Activated T-helper 1 cell treated with anti-CD3 and anti-CD28 coated beads, Interleukin-12 subunit alpha, Interleukin-12 subunit beta, Interleukin-2, Interleukin-4 antibody, amounts not matched to agents 30 ng/mL and 10 ng/mL and 1 ng/mL, durations not matched to agents 14 hours and 24 hours and 36 hours (primary cell): ENCODE results near the gene TNS4. TPM values are rescaled to one million over a fixed set of nuclear protein-coding genes. Genes with fewer than 3 reads are reported as not detected.

Experiments used
- DNase-seq: peaks from one replicate; pipeline ENCODE4 v3.0.0; 2021; ENCODE audit warnings: low spot score
- H3K27ac Mint-ChIP-seq: one replicate; pipeline ENCODE4 v1.8.0; 2021; ENCODE audit warnings: mild to moderate bottlenecking, mixed read lengths
- H3K27me3 Mint-ChIP-seq: one replicate; pipeline ENCODE4 v1.8.0; 2022; ENCODE audit warnings: mild to moderate bottlenecking, moderate library complexity, mixed read lengths; ENCODE audit not compliant: insufficient read depth
- H3K36me3 Mint-ChIP-seq: one replicate; pipeline ENCODE4 v1.8.0; 2021; ENCODE audit warnings: low read depth, mixed read lengths
- H3K4me1 Mint-ChIP-seq: one replicate; pipeline ENCODE4 v1.8.0; 2021; ENCODE audit warnings: low read depth, mixed read lengths
- H3K4me3 Mint-ChIP-seq: one replicate; pipeline ENCODE4 v1.8.0; 2021; ENCODE audit warnings: mild to moderate bottlenecking, moderate library complexity, mixed read lengths
- H3K9me3 Mint-ChIP-seq: one replicate; pipeline ENCODE4 v1.8.0; 2021; ENCODE audit warnings: mixed read lengths
- intact Hi-C: fragments of 100-400 bp; cut with micrococcal nuclease; formaldehyde crosslinking; loops from one replicate; pipeline ENCODE4 v1.15.1; 2024
- total RNA-seq: library from RNA; stranded (reverse); gene quantifications from 2 replicates; pipeline ENCODE4 v1.2.3, GENCODE V29; 2022

TNS4 gene
- total RNA-seq, 1 donor from 2014 or later, result 14.5 TPM

DNA sequence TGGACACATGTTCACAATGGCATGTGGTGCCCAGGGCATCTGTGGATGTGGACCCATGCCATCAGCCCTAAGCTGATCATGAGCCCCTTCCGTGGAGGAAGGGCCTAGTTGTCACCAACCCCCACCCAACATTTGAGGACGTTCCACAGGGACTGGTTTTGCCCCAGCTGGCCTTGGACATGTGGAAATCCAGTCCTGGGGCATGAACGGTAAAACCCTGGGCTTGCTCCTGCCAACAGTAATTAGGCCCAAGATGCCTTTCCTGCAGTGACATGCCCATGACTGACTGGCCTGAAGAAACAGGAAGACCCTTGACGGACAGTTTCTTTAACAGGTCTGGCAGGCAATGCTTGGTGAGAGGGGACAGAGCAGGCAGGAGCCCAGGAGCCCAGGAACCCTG is 7.7 kb downstream of the TNS4 start:
- Mint-ChIP-seq H3K36me3 (peaks cover 4% of the 10 kb centered on the region), H3K4me3 (no peak overlapping the region), H3K27ac (no peak overlapping the region), H3K4me1 (peaks cover 51% of the 10 kb centered on the region), H3K9me3 (no peaks in the 10 kb centered on the region), H3K27me3 (no peaks in the 10 kb centered on the region)
- no peak for DNase-seq
- intact Hi-C loops, result no loop called here

GRCh38 chr17:40491486-40491885 is 9.9 kb downstream of the TNS4 start:
- H3K9me3 Mint-ChIP-seq, result no peaks in the 10 kb centered on the region
- peak overlapping the region; percentile 46 for H3K27ac Mint-ChIP-seq
- H3K4me1 Mint-ChIP-seq, result peaks cover 57% of the 10 kb centered on the region
- peaks cover 1% of the 10 kb centered on the region for H3K36me3 Mint-ChIP-seq
- DNase-seq, result no peak
- peak overlapping the region; percentile 47 for H3K4me3 Mint-ChIP-seq
- intact Hi-C loops, result no loop called here
- no peaks in the 10 kb centered on the region for H3K27me3 Mint-ChIP-seq

DNA sequence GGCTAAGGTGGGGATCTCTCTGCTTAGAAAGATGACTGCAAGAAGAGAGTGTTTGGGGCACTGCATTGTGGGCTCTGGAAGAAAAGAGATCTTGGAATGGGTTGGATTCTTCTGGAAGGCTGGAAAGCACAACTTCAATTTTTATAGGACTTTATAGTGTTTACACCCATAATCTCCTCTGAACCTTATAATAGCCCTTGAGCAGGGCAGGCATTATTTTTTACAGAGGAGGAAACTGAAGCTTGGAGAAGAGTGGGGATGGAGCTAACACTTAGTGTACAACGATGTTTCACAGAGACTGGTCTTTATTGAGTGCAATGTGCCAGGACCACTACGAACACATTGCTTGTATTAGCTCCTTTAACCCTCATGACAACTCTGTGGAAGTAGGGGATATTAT is 10.4 kb downstream of the TNS4 start:
- H3K9me3 Mint-ChIP-seq, result no peaks in the 10 kb centered on the region
- DNase-seq, result no peak
- peaks cover 1% of the 10 kb centered on the region for H3K36me3 Mint-ChIP-seq
- H3K4me1 Mint-ChIP-seq, result peaks cover 62% of the 10 kb centered on the region
- H3K4me3 Mint-ChIP-seq, result peak overlapping the region; percentile 35
- H3K27ac Mint-ChIP-seq, result peak overlapping the region; percentile 46
- no peaks in the 10 kb centered on the region for H3K27me3 Mint-ChIP-seq
- intact Hi-C loops, result no loop called here

- no peak for DNase-seq
- Mint-ChIP-seq H3K9me3 (no peaks in the 10 kb centered on the region), H3K4me3 (peak overlapping the region; percentile 52), H3K27ac (peak overlapping the region; percentile 46), H3K27me3 (no peaks in the 10 kb centered on the region), H3K4me1 (peaks cover 68% of the 10 kb centered on the region), H3K36me3 (peaks cover 3% of the 10 kb centered on the region)
- intact Hi-C loops, result no loop called here
Measured at GRCh38 chr17:40490289-40490853, 11.1 kb downstream of the TNS4 start.

GRCh38 chr17:40487371-40488020 is 13.9 kb downstream of the TNS4 start:
- intact Hi-C loops, result no loop called here
- no peaks in the 10 kb centered on the region for H3K9me3 Mint-ChIP-seq
- H3K36me3 Mint-ChIP-seq, result peaks cover 2% of the 10 kb centered on the region
- H3K4me1 Mint-ChIP-seq, result peaks cover 91% of the 10 kb centered on the region
- H3K27me3 Mint-ChIP-seq, result no peaks in the 10 kb centered on the region
- peak overlapping the region; percentile 81 for H3K27ac Mint-ChIP-seq
- no peak for DNase-seq
- no peak overlapping the region for H3K4me3 Mint-ChIP-seq

DNA sequence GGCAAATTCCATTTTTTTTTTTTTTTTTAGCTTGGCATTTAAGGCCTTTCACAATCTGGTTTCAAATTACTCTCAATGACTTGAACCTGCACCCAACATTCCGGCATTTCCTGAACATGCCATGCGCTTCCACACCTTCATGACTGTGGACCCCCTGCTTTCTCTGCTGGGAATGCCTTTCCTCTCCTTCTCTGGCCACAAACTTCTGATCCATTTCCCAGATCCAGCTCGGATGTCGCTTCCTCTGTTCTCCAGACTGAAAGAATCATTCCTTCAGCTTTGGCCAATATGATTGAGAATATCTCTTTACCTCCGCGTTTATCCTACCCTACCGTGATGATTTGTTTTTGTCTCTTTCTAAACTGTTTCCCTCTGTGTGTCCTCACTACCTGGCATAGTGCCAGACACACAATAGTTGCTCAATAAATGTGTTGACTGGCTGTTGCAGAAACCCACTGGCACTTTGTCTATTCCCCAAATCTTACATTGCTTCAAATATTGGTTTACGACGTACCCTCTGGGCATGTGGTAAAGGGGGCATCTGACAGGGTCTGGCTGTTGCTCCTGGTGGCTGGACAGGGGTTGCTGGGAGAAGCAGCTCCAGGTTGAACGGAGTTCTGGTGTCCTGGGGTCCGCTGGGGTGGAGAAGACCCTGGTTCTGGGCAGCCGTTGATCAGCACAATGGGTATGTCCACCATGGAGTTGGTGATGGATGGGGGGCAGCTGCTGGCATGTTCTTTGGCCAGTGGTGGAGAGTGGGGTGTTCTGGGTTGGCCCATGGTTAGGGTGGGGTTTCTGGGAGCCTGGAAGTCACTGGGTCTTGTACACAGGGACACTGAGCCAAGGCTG is 14.7 kb downstream of the TNS4 start:
- Mint-ChIP-seq H3K4me3 (peak overlapping the region; percentile 44), H3K9me3 (no peaks in the 10 kb centered on the region), H3K36me3 (peaks cover 2% of the 10 kb centered on the region), H3K4me1 (peaks cover 95% of the 10 kb centered on the region), H3K27me3 (no peaks in the 10 kb centered on the region), H3K27ac (peak overlapping the region; percentile 81)
- DNase-seq, result no peak
- intact Hi-C loops, result no loop called here

GRCh38 chr17:40485851-40486521 is 15.4 kb downstream of the TNS4 start:
- Mint-ChIP-seq H3K27me3 (no peaks in the 10 kb centered on the region), H3K36me3 (peaks cover 4% of the 10 kb centered on the region), H3K9me3 (no peaks in the 10 kb centered on the region), H3K27ac (peak overlapping the region; percentile 81), H3K4me3 (peak overlapping the region; percentile 44), H3K4me1 (peaks cover 95% of the 10 kb centered on the region)
- intact Hi-C loops, result no loop called here
- no peak for DNase-seq

DNA sequence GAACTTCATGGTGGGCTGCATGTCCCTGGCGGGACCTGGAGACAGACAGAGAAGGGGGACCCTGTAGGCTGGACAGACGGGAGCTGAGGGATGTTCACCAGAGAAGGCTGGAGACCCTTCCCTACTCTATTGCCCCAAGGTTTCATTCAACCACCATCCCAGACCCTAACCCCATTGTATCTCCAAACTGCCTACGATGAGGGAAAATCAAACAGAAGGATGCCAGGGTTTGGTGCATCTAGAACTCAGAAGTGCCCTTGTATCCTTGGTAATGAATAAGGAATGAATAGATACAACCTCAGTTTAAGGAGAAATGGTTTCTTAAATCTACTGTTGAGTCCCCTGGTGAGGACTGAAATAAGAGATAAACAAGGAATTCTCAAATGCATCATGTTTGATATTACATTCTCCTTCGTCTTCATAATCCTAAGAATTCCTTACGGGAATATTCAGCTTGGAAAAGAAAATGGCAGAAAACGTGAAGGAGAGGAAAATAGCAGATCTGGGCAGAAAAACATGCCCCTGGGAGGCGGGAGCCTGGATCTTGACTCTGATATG is 16.4 kb downstream of the TNS4 start:
- Mint-ChIP-seq H3K27me3 (no peaks in the 10 kb centered on the region), H3K4me1 (peaks cover 95% of the 10 kb centered on the region), H3K9me3 (no peaks in the 10 kb centered on the region), H3K36me3 (peaks cover 10% of the 10 kb centered on the region), H3K4me3 (no peak overlapping the region), H3K27ac (peak overlapping the region; percentile 81)
- DNase-seq, result no peak
- intact Hi-C loops, result no loop called here

DNA sequence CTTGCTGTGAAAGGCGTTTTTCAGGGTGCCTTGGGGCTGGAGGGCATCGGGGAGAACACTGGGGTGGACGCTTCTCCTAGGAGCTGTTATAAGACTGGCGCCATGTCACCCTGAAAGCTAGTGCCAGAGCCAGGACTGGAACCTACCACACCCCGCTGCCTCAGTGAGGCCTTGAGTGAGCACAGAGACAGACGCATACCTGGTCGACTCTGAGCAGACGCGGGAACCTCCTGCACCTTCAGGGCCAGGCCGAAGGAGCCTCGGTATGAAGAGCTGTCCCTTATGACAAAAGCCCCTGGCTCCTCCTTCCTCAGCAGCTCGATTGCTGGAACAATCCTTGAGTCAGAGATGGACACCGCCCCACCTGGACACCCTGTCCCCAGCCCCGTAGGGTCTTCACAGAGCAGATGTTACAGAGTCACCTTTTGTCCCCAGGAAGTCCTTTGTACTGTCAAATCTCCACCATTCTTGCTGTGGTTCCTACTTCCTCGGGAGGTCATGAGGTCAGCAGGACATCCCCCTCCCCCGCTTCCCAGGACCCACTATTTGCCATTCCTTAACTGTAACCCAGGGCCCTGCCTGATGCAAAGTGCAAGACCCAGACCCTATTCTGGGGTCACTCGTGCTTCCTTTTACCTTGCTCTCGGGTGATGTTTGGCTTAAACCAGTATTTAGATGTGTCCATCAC is 17.0 kb downstream of the TNS4 start:
- no peaks in the 10 kb centered on the region for H3K9me3 Mint-ChIP-seq

DNA sequence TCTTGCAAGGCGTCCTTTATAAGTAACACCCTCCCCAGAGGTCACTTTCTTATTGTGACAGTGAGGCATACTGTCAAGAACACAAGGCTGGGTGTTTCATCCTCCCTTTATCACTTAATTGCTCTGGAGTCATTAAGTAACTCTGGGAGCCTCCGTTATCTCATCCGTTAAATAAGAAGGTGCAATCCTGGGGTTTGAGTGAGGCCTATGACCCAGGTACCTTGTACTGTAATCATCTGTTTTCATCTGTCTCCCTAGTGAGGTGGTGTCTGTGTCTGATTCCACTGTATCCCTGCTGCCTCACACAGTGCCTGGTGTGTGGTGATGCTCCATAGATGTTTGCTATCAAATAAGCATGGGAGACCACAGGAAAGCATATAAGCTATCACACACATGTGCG is 17.7 kb downstream of the TNS4 start:
- Mint-ChIP-seq H3K4me1 (peaks cover 94% of the 10 kb centered on the region), H3K36me3 (peaks cover 15% of the 10 kb centered on the region), H3K27me3 (no peaks in the 10 kb centered on the region), H3K9me3 (no peaks in the 10 kb centered on the region), H3K4me3 (no peak overlapping the region), H3K27ac (peak overlapping the region; percentile 77)
- DNase-seq, result no peak
- intact Hi-C loops, result no loop called here

More for the DNA sequence above, 17.0 kb downstream of the TNS4 start:
- Mint-ChIP-seq H3K27ac (peak overlapping the region; percentile 77), H3K36me3 (peaks cover 10% of the 10 kb centered on the region), H3K4me3 (no peak overlapping the region), H3K27me3 (no peaks in the 10 kb centered on the region), H3K4me1 (peaks cover 95% of the 10 kb centered on the region)
- intact Hi-C loops, result no loop called here
- no peak for DNase-seq

- H3K4me1 Mint-ChIP-seq, result peaks cover 87% of the 10 kb centered on the region
- DNase-seq, result no peak
- H3K27ac Mint-ChIP-seq, result peak overlapping the region; percentile 99
- peak overlapping the region; percentile 26 for H3K4me3 Mint-ChIP-seq
- H3K9me3 Mint-ChIP-seq, result no peaks in the 10 kb centered on the region
- peaks cover 15% of the 10 kb centered on the region for H3K36me3 Mint-ChIP-seq
- no peaks in the 10 kb centered on the region for H3K27me3 Mint-ChIP-seq
- intact Hi-C loops, result no loop called here
Measured at GRCh38 chr17:40482722-40483121, 18.7 kb downstream of the TNS4 start.

GRCh38 chr17:40481106-40481505 is 20.3 kb downstream of the TNS4 start:
- H3K9me3 Mint-ChIP-seq, result no peaks in the 10 kb centered on the region
- H3K36me3 Mint-ChIP-seq, result peaks cover 15% of the 10 kb centered on the region
- peaks cover 89% of the 10 kb centered on the region for H3K4me1 Mint-ChIP-seq
- H3K4me3 Mint-ChIP-seq, result peak overlapping the region; percentile 84
- DNase-seq, result no peak
- intact Hi-C loops, result loop anchor here (2.0 kb wide), 3 partner anchors 60 to 158 kb away; partner anchors contain the start of gene TOP2A
- H3K27me3 Mint-ChIP-seq, result no peaks in the 10 kb centered on the region
- H3K27ac Mint-ChIP-seq, result peak overlapping the region; percentile 99
